ENCODE data around the gene KLHL29.
"Not testable (repeated sequence)": the region's sequence is repeated elsewhere in the genome, so short reads cannot be mapped to it uniquely, and the experiment has no call there.

KLHL29 gene

DNA sequence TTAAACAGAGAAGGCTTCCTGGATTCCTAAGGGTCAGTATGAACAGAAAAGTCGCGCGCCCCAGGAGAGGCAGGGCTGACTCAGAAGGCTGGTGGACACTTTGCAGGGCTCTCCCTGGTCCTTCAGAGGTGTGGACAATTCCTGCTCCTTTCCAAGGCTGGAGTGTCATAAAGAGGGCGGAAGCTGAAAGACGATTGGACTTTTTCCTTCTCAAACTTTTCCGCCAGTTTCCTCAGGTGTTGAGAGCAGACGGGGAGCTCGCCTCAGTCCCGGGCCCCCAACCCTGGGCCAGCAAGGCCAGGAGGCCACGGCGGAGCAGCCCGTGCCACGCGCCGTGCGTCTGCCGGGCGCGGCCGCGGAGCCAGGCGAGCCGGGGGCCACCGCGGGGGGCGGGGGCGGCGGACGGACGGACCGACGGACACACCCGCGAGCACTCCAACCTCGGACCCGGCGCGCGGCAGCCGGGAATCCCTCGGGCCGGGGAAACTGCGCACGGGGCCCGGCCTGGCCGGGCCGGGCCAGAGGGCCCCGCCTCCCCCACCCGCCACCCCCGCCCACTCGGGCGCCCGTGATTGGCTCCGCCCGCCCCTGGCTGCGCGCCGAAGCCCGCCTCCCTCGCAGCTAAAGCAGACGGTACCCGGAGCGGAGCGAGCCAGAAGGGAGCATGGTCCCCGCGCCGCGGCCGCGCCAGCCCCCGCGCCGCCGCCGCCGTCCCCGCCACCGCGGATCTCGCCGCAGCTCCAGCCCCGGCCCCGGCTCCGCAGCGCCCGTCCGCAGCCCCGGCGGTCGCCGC, at the start of gene KLHL29:
Gene KLHL29, plus strand, starts transcription at position 629 of the 793 bp plus-strand sequence. CDS start 177,018 bp downstream, outside the sequence.
- Histone ChIP-seq H3K4me3 (peak within 1 kb of the TSS; percentile 40 to 65 (median 52)), H3K27ac (peak within 1 kb of the TSS in 8 of 21 experiments; percentile 37 to 75 (median 58))

DNA sequence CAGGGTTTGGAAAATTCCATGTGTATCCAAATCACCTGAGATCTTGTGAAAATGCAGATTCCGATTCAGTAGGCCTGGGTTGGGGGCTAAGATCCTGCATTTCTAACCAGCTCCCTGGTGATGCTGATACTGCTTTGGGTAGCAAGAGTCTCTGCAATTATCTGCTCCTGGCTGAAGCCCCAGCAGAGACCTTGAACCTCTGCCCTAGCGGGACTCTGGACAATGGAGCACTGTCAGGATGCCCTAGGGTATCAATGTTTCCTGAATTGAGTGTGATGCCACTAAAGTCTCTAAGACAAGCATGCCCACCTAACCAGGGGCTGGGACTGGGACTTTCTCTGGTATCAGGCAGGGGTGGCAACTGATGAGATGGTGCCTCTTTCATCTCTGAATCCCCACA, 49.4 kb upstream of the KLHL29 start:
- no peak overlapping the region for H3K4me3 ChIP-seq
- H3K27ac ChIP-seq, result no peak overlapping the region

DNA sequence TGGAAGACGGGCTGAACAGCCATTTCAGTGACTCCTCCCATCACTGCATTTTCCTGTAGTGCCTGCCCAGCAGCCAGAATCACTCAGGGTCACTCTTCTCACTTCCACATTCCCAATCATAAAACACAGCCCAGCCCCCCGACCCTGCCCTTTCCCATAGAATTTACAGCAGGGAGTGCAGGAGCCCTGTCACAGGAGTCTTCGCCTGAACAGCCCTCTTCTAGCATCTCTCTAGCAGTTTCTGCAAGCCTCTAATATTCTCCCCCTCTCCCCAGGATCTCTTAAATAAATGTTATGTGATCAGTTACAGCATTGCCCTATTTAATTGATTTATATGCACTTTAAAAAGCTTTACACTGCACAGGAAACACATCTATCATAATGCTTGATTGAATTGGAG, 42.9 kb upstream of the KLHL29 start:
- Histone ChIP-seq H3K27ac (no peak overlapping the region), H3K4me3 (no peak overlapping the region)

DNA sequence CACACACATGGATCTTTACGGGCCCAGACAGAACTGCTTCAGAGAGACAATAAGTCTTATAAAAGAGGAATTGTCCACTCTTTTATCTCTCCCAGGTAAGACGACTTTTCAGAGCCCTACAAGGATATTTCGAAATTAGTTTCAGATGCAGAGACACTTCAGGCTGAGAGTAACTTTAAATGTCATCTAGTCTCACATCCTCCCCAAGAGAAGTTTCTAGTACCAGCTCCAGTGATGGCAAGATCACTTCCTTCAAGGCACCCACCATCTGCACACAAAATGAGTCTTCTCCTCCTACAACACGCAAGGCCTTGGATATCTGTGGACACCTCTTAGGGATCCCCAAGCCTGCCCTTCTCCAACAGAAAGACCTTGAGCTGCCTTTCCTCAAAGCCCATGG, 39.0 kb upstream of the KLHL29 start:
- Histone ChIP-seq H3K27ac (no peak overlapping the region), H3K4me3 (no peak overlapping the region)

DNA sequence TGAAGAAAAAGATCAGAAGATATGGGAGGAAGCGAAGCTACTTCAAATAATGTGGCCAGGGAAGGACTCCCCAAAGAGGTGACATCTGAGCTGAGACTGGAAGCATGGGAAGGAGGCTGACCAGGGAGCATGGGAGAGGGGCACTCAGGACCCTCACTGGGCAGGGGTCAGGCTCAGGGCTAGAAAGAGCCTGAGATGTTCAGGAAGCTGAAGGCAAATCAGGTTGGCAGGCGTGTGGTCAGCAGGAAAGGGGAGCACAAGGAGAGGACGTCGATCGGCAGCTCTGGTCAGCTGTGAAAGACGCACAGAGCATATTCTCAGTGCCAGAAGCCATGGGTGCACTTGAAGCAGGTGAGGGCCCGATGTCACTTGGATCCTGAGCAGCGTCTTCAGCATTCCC, 38.2 kb upstream of the KLHL29 start:
- H3K4me3 ChIP-seq, result no peak overlapping the region
- H3K27ac ChIP-seq, result no peak overlapping the region

DNA sequence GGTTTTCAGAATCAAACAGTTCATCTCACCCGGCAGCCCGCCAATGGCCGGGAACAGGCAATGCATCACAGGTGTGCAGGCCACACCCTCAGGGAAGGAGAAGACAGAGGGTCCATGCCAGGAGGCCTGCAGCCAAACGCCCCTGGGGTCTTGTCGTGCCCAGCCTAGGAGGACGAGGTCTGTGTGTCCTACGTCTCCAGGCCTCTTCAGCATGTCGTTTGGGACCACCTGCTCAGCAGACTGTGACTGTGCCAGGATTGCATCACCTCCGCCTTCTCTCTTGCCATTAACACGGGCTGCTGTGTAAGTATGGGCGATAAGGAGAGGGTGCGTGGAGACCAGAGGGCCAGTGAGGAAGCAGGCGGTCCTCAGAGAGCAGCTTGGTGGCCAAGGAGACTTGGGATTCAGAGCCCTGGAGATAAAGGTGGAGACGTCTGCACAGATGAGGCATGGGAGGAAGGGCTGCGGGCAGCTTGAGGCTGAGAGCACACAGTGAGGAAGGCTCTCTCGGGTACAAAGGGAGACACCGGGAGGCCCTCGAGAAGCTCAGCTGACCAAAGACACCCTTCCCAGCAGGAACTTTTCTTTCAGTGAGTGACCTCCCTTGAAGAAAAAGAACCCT, 37.4 kb upstream of the KLHL29 start:
- Histone ChIP-seq H3K4me3 (no peak overlapping the region), H3K27ac (no peak overlapping the region)

DNA sequence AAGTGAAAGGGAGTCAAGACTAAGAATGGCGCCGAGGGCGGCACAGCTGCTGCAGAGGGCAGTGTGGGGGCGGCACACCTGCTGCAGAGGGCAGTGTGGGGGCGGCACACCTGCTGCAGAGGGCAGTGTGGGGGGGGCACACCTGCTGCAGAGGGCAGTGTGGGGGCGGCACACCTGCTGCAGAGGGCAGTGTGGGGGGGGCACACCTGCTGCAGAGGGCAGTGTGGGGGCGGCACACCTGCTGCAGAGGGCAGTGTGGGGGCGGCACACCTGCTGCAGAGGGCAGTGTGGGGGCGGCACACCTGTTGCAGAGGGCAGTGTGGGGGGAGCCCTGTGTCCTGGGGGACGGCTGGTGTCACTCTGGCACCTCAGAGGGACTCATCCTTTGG, 36.9 kb upstream of the KLHL29 start:
- not testable (repeated sequence) for H3K4me3 ChIP-seq, H3K27ac ChIP-seq

DNA sequence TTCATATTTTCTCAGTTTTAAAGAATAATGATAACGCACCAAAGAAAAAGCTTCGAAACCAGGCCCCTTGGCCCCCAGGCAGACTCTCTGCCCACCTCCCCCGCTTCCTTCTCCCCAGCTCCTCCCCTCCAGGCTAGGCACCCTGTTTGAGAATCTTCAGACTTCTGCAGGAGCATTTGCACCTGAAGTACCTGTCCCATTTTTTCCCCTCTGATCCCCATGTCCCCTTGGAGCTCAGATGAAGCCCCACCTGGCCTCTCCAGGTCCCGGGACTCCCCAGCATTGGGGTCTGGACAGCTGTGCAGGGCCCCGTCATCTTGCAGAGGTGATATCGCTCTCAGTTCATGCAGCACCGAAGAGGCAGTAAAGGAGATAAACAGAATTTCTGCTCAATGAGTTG, 35.5 kb upstream of the KLHL29 start:
- Histone ChIP-seq H3K4me3 (no peak overlapping the region), H3K27ac (no peak overlapping the region)

DNA sequence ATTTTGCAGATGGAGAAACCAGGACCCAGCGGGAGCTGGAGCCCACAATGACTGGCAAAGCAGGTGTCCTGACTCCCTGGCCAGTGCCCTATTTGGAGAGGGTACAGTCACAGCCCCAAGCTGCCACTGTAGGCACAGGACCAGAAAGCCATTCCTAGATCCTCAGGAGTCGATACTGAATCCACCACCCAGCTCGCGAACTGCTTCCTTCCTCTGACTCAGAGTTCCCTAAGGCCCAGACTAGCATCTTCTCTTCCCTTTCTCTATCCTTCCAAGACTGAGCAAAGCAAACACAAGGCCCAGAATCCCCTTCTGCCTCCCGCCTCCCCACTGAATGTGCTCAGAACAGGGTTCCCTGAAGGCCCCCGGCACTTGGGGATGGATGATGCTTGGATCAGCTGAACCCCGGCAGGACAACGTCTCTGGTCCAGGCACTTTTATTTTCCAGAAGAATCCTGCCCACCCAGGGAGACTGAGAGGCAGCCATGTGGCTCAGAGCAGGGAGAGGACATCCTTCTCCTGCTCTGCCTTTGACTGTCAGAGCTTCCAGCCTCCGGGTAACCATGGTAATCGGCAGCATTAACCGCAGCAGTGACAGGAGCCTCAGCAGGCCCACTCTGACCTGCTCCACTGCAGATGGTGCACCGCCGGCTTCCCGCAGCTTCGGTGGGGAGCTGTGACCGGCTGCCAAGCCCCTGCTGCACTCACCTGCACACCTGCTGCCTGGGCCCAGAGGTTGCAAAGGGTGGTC, 34.8 kb upstream of the KLHL29 start:
- no peak overlapping the region for H3K4me3 ChIP-seq
- no peak overlapping the region for H3K27ac ChIP-seq

DNA sequence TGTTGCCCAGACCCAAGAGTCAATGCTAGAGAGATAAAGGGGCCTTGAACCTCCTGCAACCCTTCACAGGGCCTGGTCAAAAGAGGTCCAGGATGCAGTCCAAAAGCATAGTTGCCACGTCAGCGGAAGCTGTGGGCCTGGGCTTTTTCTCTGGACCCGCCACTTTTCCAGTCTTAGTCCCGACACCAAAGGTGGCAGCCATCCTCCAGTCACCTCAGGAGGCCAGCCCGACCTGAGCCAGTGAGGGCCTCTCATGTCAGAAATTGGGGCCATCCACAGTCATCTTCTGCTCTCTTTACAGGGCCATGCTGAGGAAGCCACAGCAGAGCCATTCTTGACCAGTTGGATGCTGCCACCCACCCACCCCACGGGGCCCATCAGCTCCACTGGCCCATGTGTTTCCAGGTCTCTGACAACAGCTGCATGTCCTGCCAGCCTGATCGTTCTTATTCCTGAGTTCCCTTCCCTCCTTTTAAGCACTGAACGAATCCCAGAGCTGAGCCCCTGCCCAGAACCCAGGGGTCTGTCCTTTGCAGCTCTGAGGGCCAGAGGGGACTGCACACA, 34.1 kb upstream of the KLHL29 start:
- no peak overlapping the region for H3K4me3 ChIP-seq
- peak overlapping the region in 1 of 21 experiments; percentile 54 for H3K27ac ChIP-seq

DNA sequence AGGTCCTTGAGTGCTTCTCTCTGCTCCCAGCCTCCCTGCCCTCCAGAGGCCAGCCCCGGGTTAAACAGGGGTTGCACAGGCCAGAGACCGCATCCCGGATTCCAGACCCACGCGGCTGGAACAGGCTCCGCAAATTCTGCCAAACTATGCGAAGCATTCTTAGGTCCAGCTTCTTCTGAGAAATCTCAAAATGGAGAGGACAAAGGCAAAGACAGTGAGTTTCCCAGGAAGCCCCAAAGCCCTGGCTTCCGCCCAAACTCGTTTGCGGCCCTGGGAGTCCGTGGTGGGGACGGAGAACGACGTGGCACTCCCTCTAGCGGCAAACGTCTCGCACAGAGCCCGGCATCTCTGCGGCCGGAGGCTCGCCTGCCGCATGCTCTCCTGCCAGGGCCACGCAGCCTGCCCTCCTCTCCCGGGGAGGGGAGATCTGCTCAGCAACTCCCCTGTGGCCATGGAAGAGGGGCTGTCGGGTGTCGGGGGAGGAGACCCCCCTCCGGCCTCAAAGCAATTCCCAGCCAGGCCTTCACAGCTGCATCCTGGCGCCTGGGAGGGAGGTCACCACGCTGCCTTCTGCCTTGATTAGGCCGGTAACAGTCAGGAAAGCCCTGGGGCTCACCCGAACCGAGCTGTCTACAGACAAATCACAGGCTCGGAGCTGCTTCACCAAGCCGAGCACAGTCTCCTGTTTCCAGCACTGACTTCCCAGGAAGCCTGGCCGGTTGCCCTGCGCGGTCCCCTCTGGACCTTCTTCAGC, 33.4 kb upstream of the KLHL29 start:
- peak overlapping the region in 4 of 21 experiments; percentile 14 to 54 (median 37) for H3K27ac ChIP-seq
- no peak overlapping the region for H3K4me3 ChIP-seq

DNA sequence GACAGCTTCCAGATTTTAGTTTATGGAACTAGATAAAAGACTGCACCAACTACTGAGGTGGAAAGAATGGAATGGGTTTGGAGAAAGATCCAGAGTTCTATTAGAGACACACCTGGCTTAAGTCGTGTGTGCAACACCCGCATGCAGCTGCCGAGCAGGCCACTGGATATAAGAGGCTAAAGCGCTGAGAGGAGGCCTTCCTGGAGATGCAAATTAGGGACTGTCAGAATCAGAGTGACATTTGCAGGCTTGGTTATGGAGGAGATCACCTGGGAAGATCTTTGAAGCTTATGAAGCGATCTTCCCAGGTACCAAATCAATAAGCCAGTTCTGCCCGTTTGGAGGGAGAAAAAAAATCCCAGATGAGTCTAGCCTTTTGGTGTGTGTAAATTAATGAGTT, 30.4 kb upstream of the KLHL29 start:
- Histone ChIP-seq H3K4me3 (no peak overlapping the region), H3K27ac (no peak overlapping the region)

DNA sequence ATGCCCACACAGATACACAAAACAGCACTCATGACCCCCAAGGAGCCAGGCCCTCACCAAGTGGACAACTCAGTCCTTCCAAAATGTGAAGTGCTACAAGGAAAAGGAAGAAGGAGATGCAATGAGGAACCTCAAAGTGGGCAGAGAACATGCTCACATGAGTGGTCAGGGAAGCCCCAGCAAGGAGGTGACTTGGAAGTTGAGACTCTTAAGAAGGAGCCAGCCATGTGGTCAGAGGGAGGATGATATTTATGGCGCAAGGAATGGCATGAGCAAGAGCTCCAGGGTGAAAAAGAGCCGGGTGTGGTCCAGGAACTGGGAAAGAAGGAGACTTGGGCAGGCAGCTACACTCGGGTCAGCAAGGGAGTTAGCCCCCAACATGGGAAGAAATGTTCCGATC, 30.0 kb upstream of the KLHL29 start:
- H3K27ac ChIP-seq, result no peak overlapping the region
- H3K4me3 ChIP-seq, result no peak overlapping the region

DNA sequence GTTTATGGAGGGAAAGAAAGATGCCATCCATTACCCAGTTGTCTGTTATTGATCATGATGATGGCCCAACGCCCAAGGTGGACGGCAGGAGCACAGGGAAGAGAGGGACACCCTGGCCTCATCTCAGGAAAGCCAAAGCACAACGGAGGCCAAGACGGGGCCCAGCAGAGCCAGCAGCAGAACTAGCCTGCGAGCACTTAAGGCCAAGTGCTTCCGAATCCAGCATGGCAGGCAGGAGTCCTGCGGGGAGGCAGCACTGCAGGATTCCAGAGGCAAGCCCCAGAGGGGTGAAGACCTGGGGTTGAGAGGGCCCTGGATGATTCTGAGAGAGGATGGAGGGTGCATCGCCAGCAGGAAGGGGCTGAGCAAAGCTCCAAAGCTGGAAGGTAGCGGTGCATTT, 28.3 kb upstream of the KLHL29 start:
- Histone ChIP-seq H3K27ac (no peak overlapping the region), H3K4me3 (no peak overlapping the region)

DNA sequence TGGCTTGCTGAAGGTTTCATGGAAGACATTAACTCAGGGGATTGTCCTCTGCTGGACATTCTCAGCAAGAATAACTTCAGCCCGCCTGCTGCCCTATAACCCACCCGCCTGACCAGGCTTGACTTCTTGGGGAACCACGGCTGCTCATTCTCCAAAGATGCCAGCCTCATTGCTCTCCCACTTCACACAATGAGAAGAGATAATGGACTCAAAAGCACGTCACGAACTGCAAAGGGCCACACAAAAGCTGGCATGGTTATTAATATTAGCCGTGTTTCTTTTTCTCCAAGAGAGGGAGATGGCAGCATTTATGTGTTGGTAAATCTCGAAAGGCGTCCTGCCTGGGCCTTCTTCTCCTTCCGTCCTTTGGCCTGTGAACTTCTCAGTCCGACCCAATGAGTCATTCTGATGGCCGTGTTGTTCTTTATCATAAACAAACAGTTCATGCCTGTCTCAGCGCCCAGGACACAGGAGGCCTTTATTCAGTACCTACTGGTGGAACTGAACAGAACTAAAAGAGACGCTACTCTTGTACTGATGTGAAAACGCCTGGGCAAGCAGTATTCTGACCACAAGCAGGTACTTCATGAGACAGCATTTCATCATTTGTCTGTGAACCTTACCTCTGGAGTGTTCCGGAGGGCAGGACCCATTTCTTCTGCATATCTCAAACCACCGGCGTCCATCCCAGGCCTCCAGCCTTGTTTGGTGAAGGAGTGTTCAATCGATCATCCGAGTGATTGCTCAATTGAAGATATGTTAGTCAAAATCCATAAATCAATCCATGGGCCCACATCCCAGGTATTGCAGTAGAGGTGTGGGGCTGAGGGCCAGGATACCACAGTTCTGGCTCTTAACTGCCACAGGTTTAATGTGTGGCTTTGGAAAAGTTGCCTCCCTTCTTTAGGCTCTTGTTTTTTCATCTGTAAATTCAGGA, 25.1 kb upstream of the KLHL29 start:
- Histone ChIP-seq H3K27ac (no peak overlapping the region), H3K4me3 (no peak overlapping the region)

DNA sequence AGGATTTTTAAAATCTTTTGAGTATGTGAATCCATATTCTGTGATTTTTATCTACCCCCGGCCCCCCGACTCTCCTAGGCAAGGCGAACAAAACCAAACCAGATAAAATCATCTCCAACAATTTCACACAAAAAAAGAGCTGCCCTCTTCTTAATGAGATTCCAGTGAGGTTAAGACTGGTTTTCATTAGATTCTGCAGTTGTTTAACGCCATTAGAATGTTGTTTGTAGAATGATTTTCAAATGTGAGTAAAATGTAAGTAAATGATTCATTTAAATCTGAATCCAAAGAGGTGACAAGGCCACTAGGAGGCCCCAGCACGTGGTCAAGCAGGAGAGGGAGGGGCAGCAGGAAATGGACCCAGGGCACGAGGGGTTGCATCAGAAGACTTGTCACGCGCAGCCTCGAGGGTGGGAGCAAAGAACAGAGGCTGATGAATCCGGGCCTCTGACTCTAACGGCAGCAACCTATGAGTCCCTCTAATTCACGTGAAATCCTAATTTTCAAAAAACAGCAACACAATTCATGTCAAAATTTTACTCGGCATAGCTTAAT, 24.3 kb upstream of the KLHL29 start:
- no peak overlapping the region for H3K27ac ChIP-seq
- no peak overlapping the region for H3K4me3 ChIP-seq

DNA sequence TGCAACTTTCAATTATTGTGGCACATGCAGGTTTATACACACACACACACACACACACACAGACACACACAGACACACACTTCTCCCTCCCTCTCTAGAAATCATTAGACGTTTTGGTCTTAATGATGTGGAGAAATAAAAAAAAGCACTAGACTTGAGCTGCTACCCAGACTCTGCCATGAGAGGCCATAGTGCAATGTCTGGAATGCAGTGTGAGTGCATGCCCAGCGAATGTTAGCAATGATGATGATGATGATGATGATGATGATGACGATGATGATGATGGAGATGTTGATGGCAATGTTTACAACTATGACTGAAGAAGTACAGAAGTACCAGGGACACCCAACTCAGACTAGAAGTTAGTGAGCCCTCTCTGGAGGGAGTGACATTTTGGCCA, 23.8 kb upstream of the KLHL29 start:
- Histone ChIP-seq H3K27ac (no peak overlapping the region), H3K4me3 (no peak overlapping the region)

DNA sequence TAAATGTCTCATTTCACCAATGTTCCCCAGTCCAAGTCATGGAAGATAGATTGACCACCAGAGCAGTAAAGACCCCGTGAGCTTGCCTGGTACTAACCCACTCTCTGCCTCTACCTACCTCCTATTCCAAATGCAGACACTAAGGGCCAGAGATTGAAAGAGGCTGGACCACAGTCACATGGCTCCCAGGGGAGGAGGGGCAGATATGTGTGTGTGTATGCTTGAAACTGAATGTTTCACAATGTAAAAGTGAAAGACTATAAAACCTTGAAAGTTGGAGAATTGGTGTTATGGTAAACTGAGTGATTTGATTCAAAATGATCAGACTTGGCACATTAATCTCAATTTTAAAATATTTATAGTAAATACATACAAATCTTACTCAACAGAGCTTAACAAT, 21.7 kb upstream of the KLHL29 start:
- no peak overlapping the region for H3K4me3 ChIP-seq
- no peak overlapping the region for H3K27ac ChIP-seq
